ENCODE results near the gene FAM200C. TPM values are rescaled to one million over a fixed set of nuclear protein-coding genes. Genes with fewer than 3 reads are reported as not detected.

The FAM200C gene
- total RNA-seq, 1 donor from 2014 or later: 4.9 TPM

DNA sequence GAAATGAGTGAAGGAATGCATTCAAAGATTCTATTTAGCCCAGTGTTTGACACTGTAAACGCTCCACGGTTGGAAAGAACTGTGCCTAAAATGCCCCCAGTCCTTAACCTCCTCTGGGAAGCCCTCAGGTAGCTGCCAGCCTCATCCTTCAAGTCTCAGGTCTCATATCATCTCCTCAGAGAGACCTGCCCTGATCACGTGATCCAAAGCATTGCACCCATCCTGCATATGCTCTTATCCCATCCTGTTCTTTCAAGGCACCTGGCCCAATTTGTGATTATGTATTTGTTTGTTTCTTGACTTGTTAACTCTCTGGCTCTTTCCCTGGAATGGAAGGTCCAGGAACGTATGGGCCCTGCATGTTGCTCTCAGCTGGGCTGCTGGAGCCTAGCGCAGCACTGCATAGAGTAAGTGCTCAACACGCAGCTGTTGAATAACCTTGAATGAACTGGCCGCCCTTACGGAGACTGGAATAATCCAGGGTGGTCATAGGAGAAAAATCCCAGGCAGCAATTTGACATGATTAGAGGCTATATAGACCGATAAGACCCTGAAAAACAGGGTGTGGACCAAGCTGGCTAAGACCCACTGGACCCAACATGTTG is 38.1 kb downstream of the FAM200C start:
- Histone ChIP-seq H3K27me3 (ENCODE audit: low read depth) (no peaks in the 10 kb centered on the region), H3K4me1 (peaks cover 68% of the 10 kb centered on the region), H3K9me3 (replicated peaks) (no peaks in the 10 kb centered on the region), H3K4me3 (no peak overlapping the region), H3K27ac (replicated peaks) (peak overlapping the region; percentile 78), H3K36me3 (no peaks in the 10 kb centered on the region)
- intact Hi-C loops (cut with micrococcal nuclease): no loop called here
- no peak for DNase-seq
- TF ChIP-seq, protein P1, sequence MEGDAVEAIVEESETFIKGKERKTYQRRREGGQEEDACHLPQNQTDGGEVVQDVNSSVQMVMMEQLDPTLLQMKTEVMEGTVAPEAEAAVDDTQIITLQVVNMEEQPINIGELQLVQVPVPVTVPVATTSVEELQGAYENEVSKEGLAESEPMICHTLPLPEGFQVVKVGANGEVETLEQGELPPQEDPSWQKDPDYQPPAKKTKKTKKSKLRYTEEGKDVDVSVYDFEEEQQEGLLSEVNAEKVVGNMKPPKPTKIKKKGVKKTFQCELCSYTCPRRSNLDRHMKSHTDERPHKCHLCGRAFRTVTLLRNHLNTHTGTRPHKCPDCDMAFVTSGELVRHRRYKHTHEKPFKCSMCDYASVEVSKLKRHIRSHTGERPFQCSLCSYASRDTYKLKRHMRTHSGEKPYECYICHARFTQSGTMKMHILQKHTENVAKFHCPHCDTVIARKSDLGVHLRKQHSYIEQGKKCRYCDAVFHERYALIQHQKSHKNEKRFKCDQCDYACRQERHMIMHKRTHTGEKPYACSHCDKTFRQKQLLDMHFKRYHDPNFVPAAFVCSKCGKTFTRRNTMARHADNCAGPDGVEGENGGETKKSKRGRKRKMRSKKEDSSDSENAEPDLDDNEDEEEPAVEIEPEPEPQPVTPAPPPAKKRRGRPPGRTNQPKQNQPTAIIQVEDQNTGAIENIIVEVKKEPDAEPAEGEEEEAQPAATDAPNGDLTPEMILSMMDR (IDR thresholded peaks at IDR 0.05; ENCODE audit: borderline replicate concordance): no peak

DNA sequence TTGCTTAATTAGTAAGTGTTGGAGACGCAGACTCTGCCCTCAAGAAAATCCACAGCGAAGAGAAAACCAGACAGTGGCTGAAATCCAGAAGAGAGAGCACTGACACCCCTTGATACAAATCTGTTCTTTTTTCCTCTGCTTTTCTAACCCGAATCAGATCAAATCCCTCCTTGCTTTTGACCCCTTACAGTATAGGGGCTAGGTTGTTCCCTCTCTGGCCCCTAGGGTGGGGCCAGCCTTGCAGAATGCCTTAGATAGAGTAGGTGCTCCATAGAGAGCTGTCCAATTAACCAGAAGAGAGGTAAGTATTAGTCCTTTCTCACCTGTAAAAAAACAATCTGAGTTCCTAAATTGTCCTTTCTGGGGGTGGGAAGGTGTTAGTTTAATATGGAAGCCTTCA is 39.5 kb downstream of the FAM200C start:
- no peak for DNase-seq
- intact Hi-C loops (cut with micrococcal nuclease): no loop called here
- H3K9me3 ChIP-seq (replicated peaks): no peaks in the 10 kb centered on the region
- TF ChIP-seq, protein P1 (IDR thresholded peaks at IDR 0.05; ENCODE audit: borderline replicate concordance): no peak
- no peak overlapping the region for H3K4me3 ChIP-seq
- peak overlapping the region; percentile 45 for H3K27ac ChIP-seq (replicated peaks)
- H3K4me1 ChIP-seq: peaks cover 76% of the 10 kb centered on the region
- no peaks in the 10 kb centered on the region for H3K36me3 ChIP-seq
- no peaks in the 10 kb centered on the region for H3K27me3 ChIP-seq (ENCODE audit: low read depth)

DNA sequence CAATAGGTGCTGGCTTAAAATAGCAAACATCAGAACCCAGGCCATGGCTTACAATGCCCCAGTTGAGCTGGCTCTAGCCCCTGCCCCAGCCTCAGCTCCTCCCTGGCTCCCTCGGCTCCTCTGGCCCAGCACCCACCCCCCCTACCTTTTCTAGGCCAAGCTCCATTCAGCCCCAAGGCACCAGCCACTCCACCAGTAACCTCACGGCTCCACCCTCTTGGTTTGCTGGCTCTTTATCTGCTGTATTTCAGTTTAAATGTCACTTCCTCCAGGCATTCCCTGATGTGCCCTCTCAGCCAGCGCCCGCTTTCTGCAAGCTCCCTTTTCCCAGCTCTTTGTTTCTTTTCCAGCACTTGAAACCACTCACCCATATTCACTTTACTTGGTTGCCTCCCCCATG is 40.0 kb downstream of the FAM200C start:
- intact Hi-C loops (cut with micrococcal nuclease): no loop called here
- TF ChIP-seq, protein P1 (IDR thresholded peaks at IDR 0.05; ENCODE audit: borderline replicate concordance): no peak
- H3K27me3 ChIP-seq (ENCODE audit: low read depth): no peaks in the 10 kb centered on the region
- no peaks in the 10 kb centered on the region for H3K36me3 ChIP-seq
- H3K4me3 ChIP-seq: no peak overlapping the region
- peak overlapping the region; percentile 45 for H3K27ac ChIP-seq (replicated peaks)
- DNase-seq: no peak
- peaks cover 76% of the 10 kb centered on the region for H3K4me1 ChIP-seq
- no peaks in the 10 kb centered on the region for H3K9me3 ChIP-seq (replicated peaks)

DNA sequence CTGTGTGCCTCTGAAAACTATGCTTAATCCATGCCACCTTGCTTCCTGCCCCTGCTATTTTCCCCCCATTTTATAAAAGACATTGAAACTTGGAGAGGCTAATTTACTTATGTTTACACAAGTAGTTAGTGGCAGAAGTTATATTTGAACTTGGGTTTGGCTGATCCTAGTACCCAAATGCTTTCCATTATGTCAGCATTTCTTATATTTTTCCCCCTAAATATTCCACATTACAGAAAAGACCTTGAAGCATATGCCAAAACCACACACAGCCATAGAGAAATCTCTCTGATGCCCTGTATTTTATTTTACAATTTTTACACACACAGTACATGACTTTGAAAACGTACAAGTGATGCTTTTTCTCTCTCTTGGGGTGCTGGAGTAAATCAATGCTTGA is 40.6 kb downstream of the FAM200C start:
- Histone ChIP-seq H3K4me1 (peaks cover 76% of the 10 kb centered on the region), H3K36me3 (no peaks in the 10 kb centered on the region), H3K9me3 (replicated peaks) (no peaks in the 10 kb centered on the region), H3K27ac (replicated peaks) (peak overlapping the region; percentile 45), H3K27me3 (ENCODE audit: low read depth) (no peaks in the 10 kb centered on the region), H3K4me3 (no peak overlapping the region)
- intact Hi-C loops (cut with micrococcal nuclease): no loop called here
- DNase-seq: no peak
- TF ChIP-seq, protein P1 (IDR thresholded peaks at IDR 0.05; ENCODE audit: borderline replicate concordance): no peak

DNA sequence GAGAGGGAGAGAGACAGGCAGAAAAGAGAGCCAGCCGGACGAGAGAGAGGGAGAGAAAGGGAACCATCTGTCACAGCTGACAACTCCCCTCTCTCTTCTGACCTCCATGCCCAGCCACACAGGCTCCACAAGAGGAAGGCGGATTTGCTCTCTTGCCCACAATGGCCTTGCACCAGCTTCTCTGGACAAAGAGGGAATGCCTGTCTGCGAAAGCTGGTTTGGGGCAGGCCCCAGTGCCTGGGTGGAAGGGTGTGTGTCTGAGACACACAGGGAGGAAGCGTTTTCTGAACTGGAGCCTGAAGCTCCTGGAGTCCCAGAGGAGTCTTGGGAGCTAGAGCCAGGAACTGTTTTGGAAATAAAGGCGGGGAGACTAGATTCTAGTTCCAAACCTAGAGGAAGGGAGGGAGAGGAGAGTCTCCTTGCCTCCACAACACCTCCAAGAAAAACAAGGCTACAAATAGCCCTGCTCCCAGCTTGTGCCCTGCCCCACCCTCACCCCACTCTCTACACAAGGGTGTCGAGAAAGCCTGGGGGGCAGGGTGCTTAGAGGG is 41.9 kb downstream of the FAM200C start:
- Histone ChIP-seq H3K27me3 (ENCODE audit: low read depth) (no peaks in the 10 kb centered on the region), H3K27ac (replicated peaks) (peak overlapping the region; percentile 85), H3K4me1 (peaks cover 67% of the 10 kb centered on the region), H3K36me3 (no peaks in the 10 kb centered on the region), H3K4me3 (peak overlapping the region; percentile 42), H3K9me3 (replicated peaks) (no peaks in the 10 kb centered on the region)
- DNase-seq: peak; percentile 34
- TF ChIP-seq, protein P1 (IDR thresholded peaks at IDR 0.05; ENCODE audit: borderline replicate concordance): no peak
- intact Hi-C loops (cut with micrococcal nuclease): no loop called here
